Measurements from ENCODE around the gene ASTN2. TPM values are rescaled to one million over a fixed set of nuclear protein-coding genes. Genes with fewer than 3 reads are reported as not detected.

Gene ASTN2
- total and polyA plus RNA-seq, 7 donors, result 0.60 to 7.5 (median 2.2) TPM

DNA sequence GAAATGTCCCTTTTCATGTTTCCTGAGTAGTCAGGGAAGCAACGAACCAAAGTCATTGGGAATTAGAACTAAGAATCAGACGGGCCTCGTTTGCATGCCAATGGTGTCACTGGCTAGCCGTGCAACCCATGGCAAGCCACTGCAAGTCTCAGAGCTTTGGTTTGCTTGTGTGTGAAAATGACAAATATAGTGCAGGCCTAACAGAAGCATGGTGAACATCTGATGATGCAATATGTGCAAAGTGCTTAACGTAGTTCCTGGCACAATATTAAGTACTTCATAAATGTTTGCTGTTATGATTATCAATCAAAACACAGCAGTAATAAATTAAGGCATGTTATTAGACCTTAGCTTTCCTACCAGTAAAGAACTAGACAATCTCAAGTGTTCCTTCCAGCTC lies 845.7 kb downstream of the ASTN2 start:
- H3K27me3 ChIP-seq, result no peaks in the 10 kb centered on the region
- no peak for DNase-seq
- intact Hi-C loops (cut with DNase I), result loop anchor here (10.0 kb wide), 1 partner anchor 1974 kb away; no protein-coding TSS in a partner anchor
- H3K9me3 ChIP-seq, result no peaks in the 10 kb centered on the region
- no peak overlapping the region for H3K27ac ChIP-seq
- peaks cover 0 to 25% (median 10%) of the 10 kb centered on the region in 4 donors for H3K4me1 ChIP-seq
- no peak for TF ChIP-seq EP300 (IDR thresholded peaks at IDR 0.05)
- peak in 1 of 4 donors; percentile 36 for TF ChIP-seq POLR2AphosphoS5 (IDR thresholded peaks at IDR 0.05)
- WGBS, 2 donors, result 83 to 90% methylated on average over 5 of the region's 5 CpGs
- no peaks in the 10 kb centered on the region for H3K36me3 ChIP-seq
- H3K4me3 ChIP-seq, result no peak overlapping the region

DNA sequence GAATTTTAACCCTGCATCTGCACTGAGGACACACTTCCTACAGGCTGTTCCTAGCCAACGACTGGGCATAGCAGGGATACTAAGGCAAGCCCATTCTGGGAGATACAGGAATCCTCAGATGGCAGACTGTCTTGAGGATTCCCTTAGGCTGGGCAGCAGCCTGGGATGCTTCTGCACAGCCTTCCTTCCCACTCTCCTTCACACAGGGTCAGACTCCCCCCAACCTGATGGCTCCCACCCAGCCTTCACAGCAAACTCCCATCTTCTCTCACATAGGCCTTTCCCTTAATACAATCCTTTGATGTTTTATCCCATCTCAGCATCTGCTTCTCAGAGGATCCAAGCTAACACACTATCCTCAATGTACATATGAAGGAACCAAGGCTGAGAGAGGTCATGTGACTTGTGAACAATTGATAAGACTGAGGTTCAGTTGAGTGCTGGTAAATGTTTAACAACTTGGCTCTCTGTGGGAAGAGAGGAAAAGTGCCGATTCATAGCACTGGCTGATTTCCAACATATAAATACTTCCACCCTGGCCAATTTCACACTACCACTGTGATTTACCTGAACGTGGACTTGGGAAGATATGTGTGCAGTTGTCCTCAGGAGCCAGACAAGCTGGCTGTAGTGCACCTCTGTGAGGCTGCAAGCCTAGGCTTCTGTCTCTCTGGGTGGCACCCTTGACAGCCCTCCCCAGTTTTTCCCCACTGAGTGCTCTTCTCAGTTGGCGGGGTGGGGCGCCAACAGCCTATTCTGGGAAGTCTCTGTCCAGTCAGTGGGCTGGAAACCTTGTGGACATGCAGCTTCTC lies 848.0 kb downstream of the ASTN2 start:
- intact Hi-C loops (cut with DNase I), result loop anchor here (10.0 kb wide), 1 partner anchor 1972 kb away; no protein-coding TSS in a partner anchor
- Histone ChIP-seq H3K9me3 (no peaks in the 10 kb centered on the region), H3K4me1 (peaks cover 0 to 18% (median 3%) of the 10 kb centered on the region in 4 donors), H3K36me3 (no peaks in the 10 kb centered on the region), H3K27ac (no peak overlapping the region), H3K4me3 (no peak overlapping the region), H3K27me3 (no peaks in the 10 kb centered on the region)
- DNase-seq, result no peak
- 28 to 65% methylated on average over 5 of the region's 5 CpGs for WGBS, 2 donors
- no peak for TF ChIP-seq CTCF (IDR thresholded peaks at IDR 0.05)
- TF ChIP-seq POLR2A (IDR thresholded peaks at IDR 0.05), result no peak
- TF ChIP-seq POLR2AphosphoS5 (IDR thresholded peaks at IDR 0.05), result no peak
- TF ChIP-seq EP300 (IDR thresholded peaks at IDR 0.05), result no peak

DNA sequence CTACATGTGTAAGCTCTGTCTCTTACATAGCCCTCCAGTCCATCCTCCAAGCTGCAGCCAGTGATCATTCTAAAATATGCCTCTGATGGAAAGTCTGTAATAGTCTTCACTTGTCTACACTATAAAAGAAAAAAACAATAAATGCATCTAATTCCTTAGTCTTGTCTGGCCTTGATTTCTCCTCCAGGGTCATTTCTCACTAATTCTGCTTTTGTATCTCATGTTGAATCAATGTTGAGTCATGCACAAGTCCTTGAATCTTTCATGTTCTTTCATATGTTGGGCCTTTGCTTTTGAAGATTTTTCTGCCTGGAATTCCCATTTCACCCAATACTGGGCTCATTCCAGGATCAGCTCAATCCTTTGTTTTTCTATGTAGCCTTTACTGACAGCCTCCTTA lies 848.9 kb downstream of the ASTN2 start:
- intact Hi-C loops (cut with DNase I), result loop anchor here (10.0 kb wide), 1 partner anchor 1971 kb away; no protein-coding TSS in a partner anchor
- Histone ChIP-seq H3K36me3 (no peaks in the 10 kb centered on the region), H3K27ac (no peak overlapping the region), H3K4me1 (peaks cover 0 to 11% (median 1%) of the 10 kb centered on the region in 4 donors), H3K27me3 (no peaks in the 10 kb centered on the region), H3K9me3 (no peaks in the 10 kb centered on the region), H3K4me3 (no peak overlapping the region)
- no peak for TF ChIP-seq POLR2AphosphoS5 (IDR thresholded peaks at IDR 0.05)
- TF ChIP-seq POLR2A (IDR thresholded peaks at IDR 0.05), result no peak
- TF ChIP-seq CTCF (IDR thresholded peaks at IDR 0.05), result no peak
- TF ChIP-seq EP300 (IDR thresholded peaks at IDR 0.05), result no peak
- DNase-seq, result no peak

DNA sequence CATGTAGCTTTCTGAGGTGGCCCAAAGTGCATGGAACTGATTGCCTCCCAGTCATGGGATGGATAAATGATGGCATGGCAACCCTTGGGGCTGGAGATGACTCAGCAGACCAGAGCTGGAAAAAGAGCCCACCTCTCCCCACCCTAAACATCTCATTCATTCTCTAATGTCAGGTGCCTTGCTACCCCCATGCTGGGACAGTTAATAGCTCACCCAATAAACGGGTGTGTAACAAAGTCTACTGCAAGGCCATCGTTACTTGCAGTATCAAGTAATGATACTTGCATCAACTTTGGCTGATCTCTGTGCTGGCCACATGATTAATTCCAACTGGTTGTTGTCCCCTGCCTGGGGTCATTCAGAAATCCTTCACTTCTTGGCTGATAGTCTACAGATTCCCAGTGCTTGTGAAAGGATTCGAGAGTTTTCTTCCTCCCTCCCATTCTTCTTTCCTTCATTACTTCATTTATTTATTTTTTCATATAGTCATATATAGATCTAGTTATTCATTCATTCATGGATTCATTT lies 850.5 kb downstream of the ASTN2 start:
- Histone ChIP-seq H3K27me3 (no peaks in the 10 kb centered on the region), H3K36me3 (no peaks in the 10 kb centered on the region), H3K4me1 (peaks cover 0 to 8% (median 1%) of the 10 kb centered on the region in 4 donors), H3K9me3 (no peaks in the 10 kb centered on the region), H3K27ac (no peak overlapping the region), H3K4me3 (no peak overlapping the region)
- TF ChIP-seq CTCF (IDR thresholded peaks at IDR 0.05) (no peak), EP300 (IDR thresholded peaks at IDR 0.05) (no peak), POLR2AphosphoS5 (IDR thresholded peaks at IDR 0.05) (no peak), POLR2A (IDR thresholded peaks at IDR 0.05) (no peak)
- intact Hi-C loops (cut with DNase I), result loop anchor here (10.0 kb wide), 1 partner anchor 1970 kb away; no protein-coding TSS in a partner anchor
- 69 to 92% methylated on average over 3 of the region's 3 CpGs for WGBS, 2 donors
- DNase-seq, result no peak

DNA sequence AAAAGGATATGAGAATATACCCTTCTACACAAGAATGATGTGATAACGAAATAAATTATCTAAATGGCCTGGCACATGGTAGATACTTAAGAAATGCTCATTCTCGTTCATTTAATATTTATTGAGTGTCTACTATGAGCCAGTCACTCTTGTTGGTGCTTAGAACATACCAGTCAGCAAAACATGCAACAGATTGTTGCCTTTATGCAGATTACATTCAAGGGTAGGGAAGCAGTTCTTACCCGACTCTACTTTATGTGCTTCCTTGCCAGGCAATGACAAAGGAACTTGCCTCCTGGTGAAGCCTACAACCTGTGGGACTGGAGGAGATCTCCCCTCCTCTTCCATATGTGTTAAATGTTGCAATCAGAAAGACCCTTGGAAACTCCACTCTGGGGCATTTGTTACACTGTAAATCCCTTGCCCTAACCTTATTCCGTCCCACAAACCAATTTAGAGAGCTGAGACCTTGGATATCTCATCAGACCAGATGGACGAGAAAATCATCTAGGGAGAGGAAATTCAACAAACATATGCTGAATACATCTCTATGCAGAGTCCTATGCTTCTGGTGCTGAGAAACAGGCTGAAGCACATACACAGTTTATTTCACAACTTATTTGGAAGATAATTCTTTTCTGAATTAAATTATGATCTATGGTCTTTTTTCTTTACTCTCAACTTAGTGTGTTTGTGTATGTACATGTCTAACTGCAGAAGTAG lies 855.9 kb downstream of the ASTN2 start:
- 80 to 89% methylated on average over 5 of the region's 5 CpGs for WGBS, 2 donors
- TF ChIP-seq POLR2AphosphoS5 (IDR thresholded peaks at IDR 0.05) (no peak), CTCF (IDR thresholded peaks at IDR 0.05) (no peak), POLR2A (IDR thresholded peaks at IDR 0.05) (no peak), EP300 (IDR thresholded peaks at IDR 0.05) (no peak)
- H3K27ac ChIP-seq, result no peak overlapping the region
- no peaks in the 10 kb centered on the region for H3K36me3 ChIP-seq
- no peak overlapping the region for H3K4me3 ChIP-seq
- H3K4me1 ChIP-seq, result peaks cover 0 to 4% (median 0%) of the 10 kb centered on the region in 4 donors
- no peak for DNase-seq
- H3K27me3 ChIP-seq, result no peaks in the 10 kb centered on the region
- intact Hi-C loops (cut with DNase I), result no loop called here
- H3K9me3 ChIP-seq, result no peaks in the 10 kb centered on the region

Data from sigmoid colon (tissue), 7 donors.